HEK293 (cell line): ENCODE results near the gene DCDC2.

Source experiments
- CTCF ChIA-PET: fragments of 350-600 bp; formaldehyde crosslinking; extraction: SDS; loops from one replicate; lab custom pipeline; 2021; ENCODE audit warnings: antibody characterized with exemption; lab: Yijun Ruan, JAX
- POLR2A ChIA-PET: fragments of 300-600 bp; formaldehyde crosslinking; extraction: SDS; loops from one replicate; lab custom pipeline; 2020; ENCODE audit warnings: antibody characterized with exemption, inconsistent platforms; lab: Yijun Ruan, JAX
- H3K27ac ChIP-seq: fragments of 200-500 bp; sonication (Bioruptor generic); 2 replicates; pipeline ENCODE4 v1.5.1; 2014; ENCODE audit warnings: low read depth, low read length, control low read depth, inconsistent platforms; ENCODE audit errors: extremely low read depth
- H3K36me3 ChIP-seq, 2 experiments: fragments of 200-500 bp in 1 of 2; sonication (Bioruptor generic) in 1 of 2; 1 replicate in 1 of 2; 2 replicates in 1 of 2; pipeline ENCODE4 v1.5.1; 2014 to 2017; ENCODE audit warnings: inconsistent platforms in 2 of 2, low read length in 2 of 2; ENCODE audit not compliant: control insufficient read depth in 2 of 2, insufficient read depth in 1 of 2
- H3K4me1 ChIP-seq: fragments of 200-500 bp; sonication (Bioruptor generic); 2 replicates; pipeline ENCODE4 v1.5.1; 2014; ENCODE audit warnings: mild to moderate bottlenecking, low read length, inconsistent platforms; ENCODE audit not compliant: control insufficient read depth, insufficient read depth
- H3K4me3 ChIP-seq: 2 replicates; pipeline ENCODE4 v1.5.1; 2011; ENCODE audit warnings: low read depth, mild to moderate bottlenecking, control low read depth, low read length, moderate library complexity
- H3K9me3 ChIP-seq: fragments of 200-500 bp; sonication (Bioruptor generic); 2 replicates; pipeline ENCODE4 v1.5.1; 2014; ENCODE audit warnings: low read depth, low read length, inconsistent platforms; ENCODE audit not compliant: control insufficient read depth, insufficient read depth
- BCL11B ChIP-seq: fragments of 450-650 bp; formaldehyde crosslinking; IDR thresholded peaks from 2 replicates; pipeline ENCODE4 v1.5.1; 2016; ENCODE audit warnings: low read depth, missing biosample characterization, missing genetic modification characterization
- CTCF ChIP-seq: fragments of 450-650 bp; formaldehyde crosslinking; IDR thresholded peaks from 2 replicates; pipeline ENCODE4 v1.5.1; 2016; ENCODE audit warnings: missing biosample characterization, missing genetic modification characterization
- HOXC10 ChIP-seq: sonication (generic); formaldehyde crosslinking; IDR thresholded peaks from 2 replicates; pipeline ENCODE4 v1.8.1; 2023; ENCODE audit warnings: mild to moderate bottlenecking, missing genetic modification reagents
- IKZF3 ChIP-seq: fragments of 450-650 bp; IDR thresholded peaks from 2 replicates; pipeline ENCODE4 v1.5.0; 2018; ENCODE audit warnings: missing biosample characterization, mild to moderate bottlenecking, missing genetic modification characterization, moderate library complexity
- KLF9 ChIP-seq: fragments of 450-650 bp; formaldehyde crosslinking; IDR thresholded peaks from 2 replicates; pipeline ENCODE4 v1.5.1; 2016; ENCODE audit warnings: missing biosample characterization, missing genetic modification characterization, low read depth
- PATZ1 ChIP-seq: fragments of 450-650 bp; formaldehyde crosslinking; IDR thresholded peaks from 2 replicates; pipeline ENCODE4 v1.5.1; 2016; ENCODE audit warnings: missing biosample characterization, missing genetic modification characterization
- SP2 ChIP-seq: fragments of 450-650 bp; formaldehyde crosslinking; IDR thresholded peaks from 2 replicates; pipeline ENCODE4 v1.5.1; 2016; ENCODE audit warnings: missing biosample characterization, missing genetic modification characterization
- SP7 ChIP-seq: fragments of 450-650 bp; formaldehyde crosslinking; IDR thresholded peaks from 2 replicates; pipeline ENCODE4 v1.5.1; 2016; ENCODE audit warnings: missing biosample characterization, missing genetic modification characterization
- WT1 ChIP-seq: fragments of 450-650 bp; formaldehyde crosslinking; IDR thresholded peaks from 2 replicates; pipeline ENCODE4 v1.5.1; 2016; ENCODE audit warnings: missing biosample characterization, missing genetic modification characterization
- ZEB2 ChIP-seq: fragments of 450-650 bp; formaldehyde crosslinking; IDR thresholded peaks from 2 replicates; pipeline ENCODE4 v1.5.1; 2016; ENCODE audit warnings: missing biosample characterization, missing genetic modification characterization
- ZNF121 ChIP-seq: fragments of 450-650 bp; formaldehyde crosslinking; IDR thresholded peaks from 2 replicates; pipeline ENCODE4 v1.5.1; 2016; ENCODE audit warnings: missing biosample characterization, missing genetic modification characterization
- ZNF133 ChIP-seq: fragments of 450-650 bp; formaldehyde crosslinking; IDR thresholded peaks from 2 replicates; pipeline ENCODE4 v1.5.1; 2016; ENCODE audit warnings: missing biosample characterization, missing genetic modification characterization
- ZNF138 ChIP-seq: fragments of 450-650 bp; formaldehyde crosslinking; IDR thresholded peaks from 2 replicates; pipeline ENCODE4 v1.5.1; 2016; ENCODE audit warnings: missing biosample characterization, missing genetic modification characterization, borderline replicate concordance
- ZNF148 ChIP-seq: fragments of 450-650 bp; formaldehyde crosslinking; IDR thresholded peaks from 2 replicates; pipeline ENCODE4 v1.5.0; 2017; ENCODE audit warnings: missing biosample characterization, missing genetic modification characterization, borderline replicate concordance
- ZNF155 ChIP-seq: fragments of 450-650 bp; formaldehyde crosslinking; IDR thresholded peaks from 2 replicates; pipeline ENCODE4 v1.5.1; 2016; ENCODE audit warnings: missing biosample characterization, missing genetic modification characterization
- ZNF324 ChIP-seq: fragments of 450-650 bp; formaldehyde crosslinking; IDR thresholded peaks from 2 replicates; pipeline ENCODE4 v1.5.1; 2016; ENCODE audit warnings: missing biosample characterization, missing genetic modification characterization
- ZNF335 ChIP-seq: fragments of 450-650 bp; formaldehyde crosslinking; conservative IDR thresholded peaks from 2 replicates; pipeline ENCODE4 v1.5.1; 2016; ENCODE audit warnings: missing biosample characterization, missing genetic modification characterization
- ZNF473 ChIP-seq: fragments of 450-650 bp; formaldehyde crosslinking; IDR thresholded peaks from 2 replicates; pipeline ENCODE4 v1.5.1; 2017; ENCODE audit warnings: missing biosample characterization, missing genetic modification characterization
- ZNF513 ChIP-seq: fragments of 450-650 bp; IDR thresholded peaks from 2 replicates; pipeline ENCODE4 v1.5.1; 2018; ENCODE audit warnings: missing biosample characterization, missing genetic modification characterization
- ZNF530 ChIP-seq: fragments of 450-650 bp; formaldehyde crosslinking; IDR thresholded peaks from 2 replicates; pipeline ENCODE4 v1.5.1; 2016; ENCODE audit warnings: low read depth, missing biosample characterization, missing genetic modification characterization
- ZNF639 ChIP-seq: fragments of 450-650 bp; formaldehyde crosslinking; IDR thresholded peaks from 2 replicates; pipeline ENCODE4 v1.5.1; 2016; ENCODE audit warnings: missing biosample characterization, missing genetic modification characterization
- TF ChIP-seq, protein P1 (sequence below): fragments of 450-650 bp; formaldehyde crosslinking; IDR thresholded peaks from 2 replicates; pipeline ENCODE4 v1.5.1; 2016; ENCODE audit warnings: missing biosample characterization, missing genetic modification characterization
- TF ChIP-seq, protein P2 (sequence below): fragments of 450-650 bp; formaldehyde crosslinking; IDR thresholded peaks from 2 replicates; pipeline ENCODE4 v1.5.1; 2017; ENCODE audit warnings: missing biosample characterization, missing genetic modification characterization

DCDC2 gene

DNA sequence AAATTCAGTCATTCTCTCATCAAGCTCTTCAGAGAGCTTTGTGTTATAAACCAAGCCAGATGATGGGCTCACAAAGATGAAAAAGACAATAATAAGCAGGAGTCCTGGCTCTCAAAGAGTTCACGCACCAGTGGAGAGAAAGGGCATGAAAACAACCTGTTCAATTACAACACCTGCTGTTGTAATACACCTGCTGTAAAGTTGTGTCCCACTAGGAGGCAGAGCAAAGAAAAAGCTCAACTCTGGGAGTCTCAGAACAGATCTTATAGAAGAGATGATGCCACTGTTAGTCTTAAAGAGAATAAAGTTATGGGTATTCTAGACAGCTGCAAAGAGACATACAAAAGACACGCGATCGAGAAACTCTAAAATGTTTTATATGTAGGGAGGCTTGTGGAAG, 100.6 kb downstream of the DCDC2 start:
- H3K27ac ChIP-seq = no peak overlapping the region
- POLR2A ChIA-PET = no interaction called here
- TF ChIP-seq IKZF3 (no peak), ZNF473 (no peak), ZNF148 (tag by site-specific recombination) (no peak), ZNF335 (tag by site-specific recombination) (no peak), ZNF639 (tag by site-specific recombination) (no peak), ZNF133 (tag by site-specific recombination) (no peak), ZNF138 (tag by site-specific recombination) (no peak), WT1 (tag by site-specific recombination) (no peak), ZNF324 (tag by site-specific recombination) (no peak)
- TF ChIP-seq, protein P1, sequence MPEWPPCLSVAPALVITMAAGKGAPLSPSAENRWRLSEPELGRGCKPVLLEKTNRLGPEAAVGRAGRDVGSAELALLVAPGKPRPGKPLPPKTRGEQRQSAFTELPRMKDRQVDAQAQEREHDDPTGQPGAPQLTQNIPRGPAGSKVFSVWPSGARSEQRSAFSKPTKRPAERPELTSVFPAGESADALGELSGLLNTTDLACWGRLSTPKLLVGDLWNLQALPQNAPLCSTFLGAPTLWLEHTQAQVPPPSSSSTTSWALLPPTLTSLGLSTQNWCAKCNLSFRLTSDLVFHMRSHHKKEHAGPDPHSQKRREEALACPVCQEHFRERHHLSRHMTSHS (tag by site-specific recombination) = no peak
- TF ChIP-seq, protein P2, sequence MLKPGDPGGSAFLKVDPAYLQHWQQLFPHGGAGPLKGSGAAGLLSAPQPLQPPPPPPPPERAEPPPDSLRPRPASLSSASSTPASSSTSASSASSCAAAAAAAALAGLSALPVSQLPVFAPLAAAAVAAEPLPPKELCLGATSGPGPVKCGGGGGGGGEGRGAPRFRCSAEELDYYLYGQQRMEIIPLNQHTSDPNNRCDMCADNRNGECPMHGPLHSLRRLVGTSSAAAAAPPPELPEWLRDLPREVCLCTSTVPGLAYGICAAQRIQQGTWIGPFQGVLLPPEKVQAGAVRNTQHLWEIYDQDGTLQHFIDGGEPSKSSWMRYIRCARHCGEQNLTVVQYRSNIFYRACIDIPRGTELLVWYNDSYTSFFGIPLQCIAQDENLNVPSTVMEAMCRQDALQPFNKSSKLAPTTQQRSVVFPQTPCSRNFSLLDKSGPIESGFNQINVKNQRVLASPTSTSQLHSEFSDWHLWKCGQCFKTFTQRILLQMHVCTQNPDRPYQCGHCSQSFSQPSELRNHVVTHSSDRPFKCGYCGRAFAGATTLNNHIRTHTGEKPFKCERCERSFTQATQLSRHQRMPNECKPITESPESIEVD (tag by site-specific recombination) = no peak
- CTCF ChIA-PET = interaction anchor here (0.6 to 2.5 kb wide), 15 partner anchors 10 to 1730 kb away, joined by 3 to 11 read pairs (median 4); no protein-coding TSS in a partner anchor
- no peaks in the 10 kb centered on the region; the same call in 1 of the 2 replicates for H3K4me1 ChIP-seq
- H3K36me3 ChIP-seq = no peaks in the 10 kb centered on the region
- no peak overlapping the region for H3K4me3 ChIP-seq
- no peaks in the 10 kb centered on the region for H3K9me3 ChIP-seq

GRCh38 chr6:24255676-24256075, 102.2 kb downstream of the DCDC2 start:
- CTCF ChIA-PET = interaction anchor here (0.9 to 2.5 kb wide), 2 partner anchors 27 to 104 kb away, joined by 4 to 11 read pairs; no protein-coding TSS in a partner anchor
- TF ChIP-seq CTCF (tag by site-specific recombination) (no peak), SP2 (no peak), ZNF530 (tag by site-specific recombination) (no peak), PATZ1 (tag by site-specific recombination) (no peak), HOXC10 (CRISPR knock-in tag) (no peak), SP7 (tag by site-specific recombination) (no peak), ZEB2 (tag by site-specific recombination) (no peak), KLF9 (no peak), ZNF121 (tag by site-specific recombination) (no peak), BCL11B (no peak), ZNF513 (tag by site-specific recombination) (no peak), ZNF155 (tag by site-specific recombination) (no peak), ZNF335 (tag by site-specific recombination) (no peak)

More at GRCh38 chr6:24255676-24256075, 102.2 kb downstream of the DCDC2 start:
- H3K4me1 ChIP-seq = no peaks in the 10 kb centered on the region
- H3K27ac ChIP-seq = no peak overlapping the region
- H3K36me3 ChIP-seq = no peaks in the 10 kb centered on the region
- no peak overlapping the region for H3K4me3 ChIP-seq
- H3K9me3 ChIP-seq = no peaks in the 10 kb centered on the region
- POLR2A ChIA-PET = no interaction called here
